HEK293 (cell line): ENCODE measurements around the gene TFPI.

Experiments used
- FEZF1 ChIP-seq: fragments of 450-650 bp; formaldehyde crosslinking; IDR thresholded peaks from 2 replicates; pipeline ENCODE4 v1.5.1; 2016; ENCODE audit warnings: missing biosample characterization, missing genetic modification characterization
- ZBTB7A ChIP-seq: fragments of 450-650 bp; formaldehyde crosslinking; IDR thresholded peaks from 2 replicates; pipeline ENCODE4 v1.5.1; 2016; ENCODE audit warnings: low read depth, missing biosample characterization, missing genetic modification characterization
- ZNF223 ChIP-seq: fragments of 450-650 bp; formaldehyde crosslinking; IDR thresholded peaks from 2 replicates; pipeline ENCODE4 v1.5.1; 2016; ENCODE audit warnings: missing biosample characterization, missing genetic modification characterization
- ZNF24 ChIP-seq: fragments of 450-650 bp; formaldehyde crosslinking; IDR thresholded peaks from 2 replicates; pipeline ENCODE4 v1.5.1; 2016; ENCODE audit warnings: missing biosample characterization, missing genetic modification characterization
- ZNF311 ChIP-seq: fragments of 450-650 bp; formaldehyde crosslinking; IDR thresholded peaks from 2 replicates; pipeline ENCODE4 v1.5.1; 2017; ENCODE audit warnings: missing biosample characterization, missing genetic modification characterization, borderline replicate concordance
- ZNF521 ChIP-seq: fragments of 450-650 bp; formaldehyde crosslinking; IDR thresholded peaks from 2 replicates; pipeline ENCODE4 v1.5.1; 2017; ENCODE audit warnings: missing biosample characterization, mild to moderate bottlenecking, missing genetic modification characterization
- ZNF660 ChIP-seq: fragments of 450-650 bp; IDR thresholded peaks from 2 replicates; pipeline ENCODE4 v1.5.1; 2018; ENCODE audit warnings: missing biosample characterization, mild to moderate bottlenecking, missing genetic modification characterization
- ZSCAN16 ChIP-seq: fragments of 450-650 bp; formaldehyde crosslinking; IDR thresholded peaks from 2 replicates; pipeline ENCODE4 v1.5.1; 2016; ENCODE audit warnings: missing biosample characterization, missing genetic modification characterization
- TF ChIP-seq, protein P1 (sequence below): fragments of 450-650 bp; formaldehyde crosslinking; IDR thresholded peaks from 2 replicates; pipeline ENCODE4 v1.5.1; 2016; ENCODE audit warnings: missing biosample characterization, missing genetic modification characterization
- TF ChIP-seq, protein P2 (sequence below): fragments of 450-650 bp; formaldehyde crosslinking; IDR thresholded peaks from 2 replicates; pipeline ENCODE4 v1.5.1; 2016; ENCODE audit warnings: missing biosample characterization, missing genetic modification characterization
- TF ChIP-seq, protein P3 (sequence below): fragments of 450-650 bp; formaldehyde crosslinking; IDR thresholded peaks from 2 replicates; pipeline ENCODE4 v1.5.1; 2016; ENCODE audit warnings: missing biosample characterization, missing genetic modification characterization, low read depth
- TF ChIP-seq, protein P4 (sequence below): fragments of 450-650 bp; formaldehyde crosslinking; IDR thresholded peaks from 2 replicates; pipeline ENCODE4 v1.5.1; 2016; ENCODE audit warnings: missing biosample characterization, missing genetic modification characterization

DNA sequence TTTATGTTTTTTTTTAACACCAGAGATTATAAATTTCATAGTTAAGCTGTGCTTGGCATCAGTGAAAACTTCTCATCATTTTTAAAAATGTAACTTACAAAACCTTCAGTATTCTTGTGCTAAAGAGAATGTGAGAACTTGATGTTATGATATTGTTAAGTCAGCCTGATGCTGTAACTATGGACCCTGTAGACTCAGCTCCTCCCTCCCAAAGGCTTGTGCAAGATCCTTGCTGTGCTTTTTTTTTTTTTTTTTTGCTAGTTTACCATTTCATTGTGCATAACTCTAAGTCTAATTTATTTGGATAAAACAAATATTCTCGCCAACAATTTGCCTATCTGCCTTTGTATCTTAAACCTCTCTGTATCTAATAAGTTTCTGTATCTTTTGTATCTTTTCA is 12.9 kb upstream of the TFPI start:
- TF ChIP-seq, protein P1, sequence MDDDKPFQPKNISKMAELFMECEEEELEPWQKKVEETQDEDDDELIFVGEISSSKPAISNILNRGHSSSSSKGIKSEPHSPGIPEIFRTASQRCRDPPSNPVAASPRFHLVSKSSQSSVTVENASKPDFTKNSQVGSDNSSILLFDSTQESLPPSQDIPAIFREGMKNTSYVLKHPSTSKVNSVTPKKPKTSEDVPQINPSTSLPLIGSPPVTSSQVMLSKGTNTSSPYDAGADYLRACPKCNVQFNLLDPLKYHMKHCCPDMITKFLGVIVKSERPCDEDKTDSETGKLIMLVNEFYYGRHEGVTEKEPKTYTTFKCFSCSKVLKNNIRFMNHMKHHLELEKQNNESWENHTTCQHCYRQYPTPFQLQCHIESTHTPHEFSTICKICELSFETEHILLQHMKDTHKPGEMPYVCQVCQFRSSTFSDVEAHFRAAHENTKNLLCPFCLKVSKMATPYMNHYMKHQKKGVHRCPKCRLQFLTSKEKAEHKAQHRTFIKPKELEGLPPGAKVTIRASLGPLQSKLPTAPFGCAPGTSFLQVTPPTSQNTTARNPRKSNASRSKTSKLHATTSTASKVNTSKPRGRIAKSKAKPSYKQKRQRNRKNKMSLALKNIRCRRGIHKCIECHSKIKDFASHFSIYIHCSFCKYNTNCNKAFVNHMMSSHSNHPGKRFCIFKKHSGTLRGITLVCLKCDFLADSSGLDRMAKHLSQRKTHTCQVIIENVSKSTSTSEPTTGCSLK (tag by site-specific recombination), result no peak
- TF ChIP-seq, protein P2, sequence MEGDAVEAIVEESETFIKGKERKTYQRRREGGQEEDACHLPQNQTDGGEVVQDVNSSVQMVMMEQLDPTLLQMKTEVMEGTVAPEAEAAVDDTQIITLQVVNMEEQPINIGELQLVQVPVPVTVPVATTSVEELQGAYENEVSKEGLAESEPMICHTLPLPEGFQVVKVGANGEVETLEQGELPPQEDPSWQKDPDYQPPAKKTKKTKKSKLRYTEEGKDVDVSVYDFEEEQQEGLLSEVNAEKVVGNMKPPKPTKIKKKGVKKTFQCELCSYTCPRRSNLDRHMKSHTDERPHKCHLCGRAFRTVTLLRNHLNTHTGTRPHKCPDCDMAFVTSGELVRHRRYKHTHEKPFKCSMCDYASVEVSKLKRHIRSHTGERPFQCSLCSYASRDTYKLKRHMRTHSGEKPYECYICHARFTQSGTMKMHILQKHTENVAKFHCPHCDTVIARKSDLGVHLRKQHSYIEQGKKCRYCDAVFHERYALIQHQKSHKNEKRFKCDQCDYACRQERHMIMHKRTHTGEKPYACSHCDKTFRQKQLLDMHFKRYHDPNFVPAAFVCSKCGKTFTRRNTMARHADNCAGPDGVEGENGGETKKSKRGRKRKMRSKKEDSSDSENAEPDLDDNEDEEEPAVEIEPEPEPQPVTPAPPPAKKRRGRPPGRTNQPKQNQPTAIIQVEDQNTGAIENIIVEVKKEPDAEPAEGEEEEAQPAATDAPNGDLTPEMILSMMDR (tag by site-specific recombination), result no peak
- TF ChIP-seq ZNF660, result no peak
- TF ChIP-seq, protein P3, sequence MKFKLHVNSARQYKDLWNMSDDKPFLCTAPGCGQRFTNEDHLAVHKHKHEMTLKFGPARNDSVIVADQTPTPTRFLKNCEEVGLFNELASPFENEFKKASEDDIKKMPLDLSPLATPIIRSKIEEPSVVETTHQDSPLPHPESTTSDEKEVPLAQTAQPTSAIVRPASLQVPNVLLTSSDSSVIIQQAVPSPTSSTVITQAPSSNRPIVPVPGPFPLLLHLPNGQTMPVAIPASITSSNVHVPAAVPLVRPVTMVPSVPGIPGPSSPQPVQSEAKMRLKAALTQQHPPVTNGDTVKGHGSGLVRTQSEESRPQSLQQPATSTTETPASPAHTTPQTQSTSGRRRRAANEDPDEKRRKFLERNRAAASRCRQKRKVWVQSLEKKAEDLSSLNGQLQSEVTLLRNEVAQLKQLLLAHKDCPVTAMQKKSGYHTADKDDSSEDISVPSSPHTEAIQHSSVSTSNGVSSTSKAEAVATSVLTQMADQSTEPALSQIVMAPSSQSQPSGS (tag by site-specific recombination), result no peak
- no peak for TF ChIP-seq FEZF1 (tag by site-specific recombination)
- no peak for TF ChIP-seq ZSCAN16
- TF ChIP-seq ZNF311, result no peak
- no peak for TF ChIP-seq ZNF521 (tag by site-specific recombination)
- TF ChIP-seq ZBTB7A (tag by site-specific recombination), result no peak
- TF ChIP-seq, protein P4, sequence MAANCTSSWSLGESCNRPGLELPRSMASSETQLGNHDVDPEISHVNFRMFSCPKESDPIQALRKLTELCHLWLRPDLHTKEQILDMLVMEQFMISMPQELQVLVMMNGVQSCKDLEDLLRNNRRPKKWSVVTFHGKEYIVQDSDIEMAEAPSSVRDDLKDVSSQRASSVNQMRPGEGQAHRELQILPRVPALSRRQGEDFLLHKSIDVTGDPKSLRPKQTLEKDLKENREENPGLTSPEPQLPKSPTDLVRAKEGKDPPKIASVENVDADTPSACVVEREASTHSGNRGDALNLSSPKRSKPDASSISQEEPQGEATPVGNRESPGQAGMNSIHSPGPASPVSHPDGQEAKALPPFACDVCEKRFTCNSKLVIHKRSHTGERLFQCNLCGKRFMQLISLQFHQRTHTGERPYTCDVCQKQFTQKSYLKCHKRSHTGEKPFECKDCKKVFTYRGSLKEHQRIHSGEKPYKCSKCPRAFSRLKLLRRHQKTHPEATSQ (tag by site-specific recombination), result no peak
- TF ChIP-seq ZNF223 (tag by site-specific recombination), result no peak
- no peak for TF ChIP-seq ZNF24 (tag by site-specific recombination)
